Endothelial cell of umbilical vein (primary cell): ENCODE results near the gene CBLB. TPM values are rescaled to one million over a fixed set of nuclear protein-coding genes. Genes with fewer than 3 reads are reported as not detected.

Source experiments
- BruUV-seq: library from RNA; stranded (reverse); fragments of 400-500 nt; replicated peaks from 2 replicates; lab custom pipeline; 2021; lab: Mats Ljungman, UMichigan
- CTCF ChIA-PET: fragments of 300-600, 350-600 bp; sonication (Branson Sonifier 250); formaldehyde crosslinking; loops from one replicate; lab custom pipeline; 2021; ENCODE audit warnings: antibody characterized with exemption, inconsistent platforms; lab: Charles Lee
- POLR2A ChIA-PET: fragments of 300-600, 350-600 bp; sonication (Branson Sonifier 250); formaldehyde crosslinking; loops from one replicate; lab custom pipeline; 2021; ENCODE audit warnings: antibody characterized with exemption, inconsistent platforms; lab: Charles Lee
- DNase-seq: peaks from one replicate; pipeline ENCODE4 v3.0.0-alpha.2; 2011; ENCODE audit warnings: low read depth, low spot score
- FAIRE-seq: peaks from 2 replicates; lab custom pipeline; 2011; peaks lifted over from hg19 to GRCh38; lab: Jason Lieb, UNC
- H2AFZ ChIP-seq: 2 replicates; pipeline ENCODE4 v1.6.0; 2012; ENCODE audit warnings: low read depth, low read length, control low read depth, inconsistent platforms
- H3K27ac ChIP-seq: 2 replicates; pipeline ENCODE4 v1.5.1; 2011; ENCODE audit warnings: low read depth, mild to moderate bottlenecking, control low read depth, low read length, moderate library complexity; ENCODE audit not compliant: insufficient read depth
- H3K27me3 ChIP-seq, 2 experiments: 2 replicates each; pipeline versions ENCODE4 v1.6.0 to v1.6.1; 2011; ENCODE audit warnings: low read length in 2 of 2, mixed read lengths in 1 of 2; ENCODE audit not compliant: control insufficient read depth in 2 of 2, insufficient read depth in 2 of 2
- H3K36me3 ChIP-seq, 2 experiments: 2 replicates in 1 of 2; 3 replicates in 1 of 2; pipeline ENCODE4 v1.5.1; 2011; ENCODE audit warnings: low read length in 2 of 2, mild to moderate bottlenecking in 1 of 2, moderate library complexity in 1 of 2; ENCODE audit not compliant: control insufficient read depth in 2 of 2, insufficient read depth in 2 of 2; ENCODE audit errors: extremely low read depth in 1 of 2
- H3K4me1 ChIP-seq: 3 replicates; pipeline ENCODE4 v1.5.1; 2011; ENCODE audit warnings: mild to moderate bottlenecking, low read length; ENCODE audit not compliant: control insufficient read depth, insufficient read depth; ENCODE audit errors: extremely low read depth
- H3K4me2 ChIP-seq: 2 replicates; pipeline ENCODE4 v1.6.1; 2011; ENCODE audit warnings: low read length, control low read depth, mixed read lengths; ENCODE audit not compliant: insufficient read depth
- H3K4me3 ChIP-seq, 3 experiments: fragments of 200-600 bp in 1 of 3; sonication (generic), shearing (Covaris generic) in 1 of 3; replicated peaks in 1 of 3; 2 replicates each; pipeline ENCODE4 v1.5.1; 2011 to 2016; ENCODE audit warnings: control low read depth in 3 of 3, low read length in 3 of 3, mild to moderate bottlenecking in 2 of 3, inconsistent platforms in 1 of 3, low read depth in 1 of 3, moderate library complexity in 1 of 3; ENCODE audit not compliant: insufficient read depth in 1 of 3
- H3K79me2 ChIP-seq: 2 replicates; pipeline ENCODE4 v1.6.0; 2012; ENCODE audit warnings: low read length, inconsistent platforms; ENCODE audit not compliant: control insufficient read depth, insufficient read depth
- H3K9ac ChIP-seq: replicated peaks from 2 replicates; pipeline ENCODE3; 2011; ENCODE audit warnings: low read length, control low read depth; ENCODE audit not compliant: insufficient read depth; ENCODE audit errors: extremely low read depth
- H3K9me1 ChIP-seq: replicated peaks from 3 replicates; pipeline ENCODE4 v1.6.0; 2011; ENCODE audit warnings: mild to moderate bottlenecking, low read length; ENCODE audit not compliant: control insufficient read depth, insufficient read depth; ENCODE audit errors: extremely low read depth
- H3K9me3 ChIP-seq: replicated peaks from 2 replicates; pipeline ENCODE4 v1.5.1; 2012; ENCODE audit warnings: low read length, inconsistent platforms; ENCODE audit not compliant: control insufficient read depth, insufficient read depth
- H4K20me1 ChIP-seq: replicated peaks from 2 replicates; pipeline ENCODE3; 2011; ENCODE audit warnings: mild to moderate bottlenecking, low read length; ENCODE audit not compliant: control insufficient read depth, insufficient read depth; ENCODE audit errors: extremely low read depth
- EZH2 ChIP-seq: IDR thresholded peaks from 2 replicates; pipeline ENCODE4 v1.6.1; 2012; ENCODE audit warnings: borderline replicate concordance, low read depth, mild to moderate bottlenecking, moderate library complexity, low read length, inconsistent platforms; ENCODE audit not compliant: severe bottlenecking
- FOS ChIP-seq: IDR thresholded peaks from 2 replicates; pipeline ENCODE4 v1.6.1; 2011; ENCODE audit warnings: mild to moderate bottlenecking, low read length, moderate library complexity, borderline replicate concordance; ENCODE audit not compliant: insufficient read depth
- GATA2 ChIP-seq: IDR thresholded peaks from 2 replicates; pipeline ENCODE4 v1.7.0; 2011; ENCODE audit warnings: low read depth, mild to moderate bottlenecking, moderate library complexity, mixed read lengths, low read length; ENCODE audit not compliant: insufficient read length, insufficient read depth
- JUN ChIP-seq: IDR thresholded peaks from 2 replicates; pipeline ENCODE4 v1.6.1; 2011; ENCODE audit warnings: borderline replicate concordance, low read depth; ENCODE audit not compliant: insufficient read length, insufficient read depth
- MYC ChIP-seq: IDR thresholded peaks from one replicate; pipeline ENCODE4 v1.6.1; 2011; ENCODE audit warnings: mild to moderate bottlenecking, low read depth, low read length
- POLR2A ChIP-seq: IDR thresholded peaks from 2 replicates; pipeline ENCODE4 v1.6.1; 2012; ENCODE audit warnings: low read depth, mild to moderate bottlenecking, control low read depth, low read length
- POLR2AphosphoS5 ChIP-seq: IDR thresholded peaks from 2 replicates; pipeline ENCODE4 v1.6.1; 2012; ENCODE audit warnings: low read depth, mild to moderate bottlenecking, control low read depth, low read length, moderate library complexity; ENCODE audit not compliant: insufficient read depth
- dilution Hi-C: fragments of 300-500 bp; cut with MboI; formaldehyde crosslinking; loops from one replicate; pipeline ENCODE4 v1.15.0; 2019; ENCODE audit warnings: low sequenced_read_pairs; ENCODE audit not compliant: extremely low pct_ligation_motif_present
- intact Hi-C: fragments of 100-400 bp; cut with micrococcal nuclease; formaldehyde crosslinking; loops from one replicate; pipeline ENCODE4 v1.10.0; 2022
- polyA plus RNA-seq, 4 experiments: library from polyadenylated mRNA; depleted of rRNA in 3 of 4; stranded (reverse) in 3 of 4; unstranded in 1 of 4; fragments of >200 nt; gene quantifications; 2 replicates each; pipeline versions ENCODE4 v1.2.1 to v1.2.3, GENCODE V29; 2011 to 2012; ENCODE audit warnings: missing spikeins in 1 of 4
- total RNA-seq: library from RNA; stranded (reverse); gene quantifications from 2 replicates; pipeline ENCODE4 v1.2.3, GENCODE V29; 2021
- TF ChIP-seq, protein P1 (sequence below): IDR thresholded peaks from 2 replicates; pipeline ENCODE4 v1.6.1; 2011; ENCODE audit not compliant: insufficient read depth, insufficient read length
- TF ChIP-seq, protein P2 (sequence below), 2 donors: IDR thresholded peaks; 1 replicate in 1 of 2; 2 replicates in 1 of 2; pipeline ENCODE4 v1.5.1; 2011; ENCODE audit warnings: low read length in 2 of 2, mild to moderate bottlenecking in 2 of 2, moderate library complexity in 2 of 2, control low read depth in 1 of 2, inconsistent platforms in 1 of 2, low read depth in 1 of 2; ENCODE audit not compliant: insufficient read depth in 1 of 2; ENCODE audit errors: extremely low read depth in 1 of 2

The CBLB gene
- total and polyA plus RNA-seq, 2 donors (not counting 3 experiments of a cell fraction or from before 2014, with no cell fraction given): 17.8 to 39.6 TPM

DNA sequence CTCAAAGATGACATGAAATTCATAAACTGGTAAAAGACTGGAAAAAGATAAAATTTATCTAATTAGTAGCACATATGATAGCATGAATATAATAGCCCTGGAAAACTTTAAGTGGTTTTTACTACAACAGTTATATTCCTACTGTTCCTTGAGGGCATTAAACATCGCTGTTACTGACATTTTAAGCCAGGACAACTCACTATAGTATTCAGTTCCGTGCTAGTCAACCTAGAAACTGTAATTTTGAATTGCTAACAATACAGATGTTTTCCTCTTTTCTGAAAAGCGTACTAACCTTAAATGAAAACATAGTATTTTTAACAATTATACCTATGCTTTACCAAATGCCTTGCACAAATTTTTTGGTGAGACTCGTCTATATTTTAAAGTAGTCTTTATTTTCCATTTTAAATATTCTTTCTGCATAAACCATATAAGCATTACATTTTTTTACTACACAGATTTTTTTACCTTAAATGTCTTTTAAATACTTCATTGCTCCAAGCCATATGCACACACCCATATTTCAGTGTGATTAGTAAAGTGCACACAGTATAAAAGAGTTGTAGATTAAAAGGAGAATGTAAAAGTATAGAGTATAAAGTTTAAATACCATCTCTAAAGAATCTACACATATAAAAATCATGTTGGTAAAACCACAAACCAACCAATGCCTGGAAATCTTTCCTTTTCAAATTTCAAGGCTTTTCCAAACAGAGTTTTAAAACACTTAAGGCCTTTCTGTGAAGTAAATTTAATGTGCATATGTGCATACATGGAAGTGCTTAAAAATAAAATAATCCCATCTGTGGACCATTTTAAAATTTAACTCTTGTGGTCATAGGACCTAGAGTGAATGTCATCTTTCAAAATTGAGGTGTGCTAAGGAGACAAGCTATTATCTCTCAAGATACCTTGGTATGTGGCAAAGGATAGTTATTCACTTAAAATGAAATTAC, 20.1 kb upstream of the CBLB start:
- Histone ChIP-seq H2AFZ (no peak overlapping the region), H3K4me2 (no peak overlapping the region), H3K9me3 (no peaks in the 10 kb centered on the region), H3K27me3 (no peaks in the 10 kb centered on the region), H4K20me1 (no peaks in the 10 kb centered on the region), H3K79me2 (no peaks in the 10 kb centered on the region), H3K9me1 (no peaks in the 10 kb centered on the region), H3K4me1 (peaks cover 9% of the 10 kb centered on the region), H3K4me3 (no peak overlapping the region), H3K27ac (no peak overlapping the region), H3K9ac (no peak overlapping the region), H3K36me3 (no peaks in the 10 kb centered on the region)
- ChIA-PET POLR2A (no interaction called here), CTCF (no interaction called here)
- no TSS peak for BruUV-seq
- DNase-seq (no peak), FAIRE-seq (no peak)
- TF ChIP-seq EZH2: no peak
- dilution Hi-C loops: no loop called here
- intact Hi-C loops: no loop called here

DNA sequence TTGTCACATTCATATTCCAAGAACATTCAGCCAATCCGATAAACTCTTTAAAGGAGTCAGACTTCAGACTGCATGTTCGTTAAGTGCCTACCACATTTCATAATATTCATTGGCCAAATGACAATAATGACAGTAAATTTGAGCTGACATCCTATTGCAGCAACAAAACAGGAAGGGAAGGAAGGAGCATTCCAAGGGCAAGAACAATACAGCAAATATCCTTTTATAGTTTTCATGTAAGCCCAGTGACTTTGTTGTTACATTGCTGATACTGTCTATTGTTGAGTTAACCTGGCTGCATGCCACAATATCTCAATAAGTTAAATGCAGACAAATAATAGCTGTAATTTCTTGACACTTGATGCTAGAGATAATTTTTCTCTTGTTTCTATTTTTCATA, 16.4 kb upstream of the CBLB start:
- Histone ChIP-seq H3K4me1 (peaks cover 9% of the 10 kb centered on the region), H3K4me3 (no peak overlapping the region), H2AFZ (no peak overlapping the region), H3K9me1 (no peaks in the 10 kb centered on the region), H3K27me3 (no peaks in the 10 kb centered on the region), H3K4me2 (peak overlapping the region; percentile 10), H3K79me2 (no peaks in the 10 kb centered on the region), H3K36me3 (no peaks in the 10 kb centered on the region), H3K27ac (no peak overlapping the region), H3K9ac (no peak overlapping the region), H3K9me3 (no peaks in the 10 kb centered on the region), H4K20me1 (no peaks in the 10 kb centered on the region)
- intact Hi-C loops: loop anchor here (1.0 kb wide), 1 partner anchor 16 kb away; the partner anchor contains the start of gene CBLB
- ChIA-PET CTCF (interaction anchor here (1.6 kb wide), 1 partner anchor 11 kb away, joined by 6 read pairs; no protein-coding TSS in a partner anchor), POLR2A (no interaction called here)
- DNase-seq (peak; percentile 85), FAIRE-seq (no peak)
- BruUV-seq: no TSS peak
- dilution Hi-C loops: no loop called here
- TF ChIP-seq FOS: no peak
- TF ChIP-seq, protein P1, sequence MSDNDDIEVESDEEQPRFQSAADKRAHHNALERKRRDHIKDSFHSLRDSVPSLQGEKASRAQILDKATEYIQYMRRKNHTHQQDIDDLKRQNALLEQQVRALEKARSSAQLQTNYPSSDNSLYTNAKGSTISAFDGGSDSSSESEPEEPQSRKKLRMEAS: no peak
- TF ChIP-seq JUN: no peak
- TF ChIP-seq MYC: no peak
- TF ChIP-seq POLR2AphosphoS5: no peak
- no peak for TF ChIP-seq GATA2
- TF ChIP-seq POLR2A: no peak
- no peak for TF ChIP-seq EZH2
- TF ChIP-seq, protein P2, sequence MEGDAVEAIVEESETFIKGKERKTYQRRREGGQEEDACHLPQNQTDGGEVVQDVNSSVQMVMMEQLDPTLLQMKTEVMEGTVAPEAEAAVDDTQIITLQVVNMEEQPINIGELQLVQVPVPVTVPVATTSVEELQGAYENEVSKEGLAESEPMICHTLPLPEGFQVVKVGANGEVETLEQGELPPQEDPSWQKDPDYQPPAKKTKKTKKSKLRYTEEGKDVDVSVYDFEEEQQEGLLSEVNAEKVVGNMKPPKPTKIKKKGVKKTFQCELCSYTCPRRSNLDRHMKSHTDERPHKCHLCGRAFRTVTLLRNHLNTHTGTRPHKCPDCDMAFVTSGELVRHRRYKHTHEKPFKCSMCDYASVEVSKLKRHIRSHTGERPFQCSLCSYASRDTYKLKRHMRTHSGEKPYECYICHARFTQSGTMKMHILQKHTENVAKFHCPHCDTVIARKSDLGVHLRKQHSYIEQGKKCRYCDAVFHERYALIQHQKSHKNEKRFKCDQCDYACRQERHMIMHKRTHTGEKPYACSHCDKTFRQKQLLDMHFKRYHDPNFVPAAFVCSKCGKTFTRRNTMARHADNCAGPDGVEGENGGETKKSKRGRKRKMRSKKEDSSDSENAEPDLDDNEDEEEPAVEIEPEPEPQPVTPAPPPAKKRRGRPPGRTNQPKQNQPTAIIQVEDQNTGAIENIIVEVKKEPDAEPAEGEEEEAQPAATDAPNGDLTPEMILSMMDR (IDR thresholded peaks at IDR 0.05; ENCODE audit: extremely low read depth in 1 of 2, insufficient read depth in 1 of 2, low read depth in 1 of 2, low read length in 2 of 2): no peak
